ENCODE data around the gene BMERB1.
"Not testable (repeated sequence)": the region's sequence is repeated elsewhere in the genome, so short reads cannot be mapped to it uniquely, and the experiment has no call there.

The BMERB1 gene

GRCh38 chr16:15434425-15435215, at the start of gene BMERB1:
Gene BMERB1, plus strand, starts transcription at chr16:15434588. Its CDS starts 66 bp downstream, at chr16:15434654.
- DNase-seq (ENCODE audit: low spot score), result peak; percentile 87

GRCh38 chr16:15388060-15388459, 46.3 kb upstream of the BMERB1 start:
- DNase-seq (ENCODE audit: low spot score), result not testable (repeated sequence)

GRCh38 chr16:15389916-15390315, 44.5 kb upstream of the BMERB1 start:
- not testable (repeated sequence) for DNase-seq (ENCODE audit: low spot score)

- not testable (repeated sequence) for DNase-seq (ENCODE audit: low spot score)
Measured at GRCh38 chr16:15393025-15393424, 41.4 kb upstream of the BMERB1 start.

GRCh38 chr16:15395631-15396508, 38.5 kb upstream of the BMERB1 start, which contains the start of gene MPV17L:
Gene MPV17L, plus strand, starts transcription at chr16:15395754. Its CDS starts 144 bp downstream, at chr16:15395898.
- peak; percentile 48 for DNase-seq (ENCODE audit: low spot score)

- DNase-seq (ENCODE audit: low spot score), result not testable (repeated sequence)
Measured at GRCh38 chr16:15396509-15396829, 37.9 kb upstream of the BMERB1 start.

- DNase-seq (ENCODE audit: low spot score), result no peak
Measured at GRCh38 chr16:15396948-15397594, 37.3 kb upstream of the BMERB1 start.

GRCh38 chr16:15398618-15399316, 35.6 kb upstream of the BMERB1 start:
- DNase-seq (ENCODE audit: low spot score), result no peak

- DNase-seq (ENCODE audit: low spot score), result no peak
Measured at GRCh38 chr16:15399317-15399716, 35.1 kb upstream of the BMERB1 start.

GRCh38 chr16:15400314-15400713, 34.1 kb upstream of the BMERB1 start:
- DNase-seq (ENCODE audit: low spot score), result not testable (repeated sequence)

- DNase-seq (ENCODE audit: low spot score), result no peak
Measured at GRCh38 chr16:15401972-15402371, 32.4 kb upstream of the BMERB1 start.

- no peak for DNase-seq (ENCODE audit: low spot score)
Measured at GRCh38 chr16:15403392-15403995, 30.9 kb upstream of the BMERB1 start.

GRCh38 chr16:15404091-15404490, 30.3 kb upstream of the BMERB1 start:
- not testable (repeated sequence) for DNase-seq (ENCODE audit: low spot score)

- peak; percentile 3 for DNase-seq (ENCODE audit: low spot score)
Measured at GRCh38 chr16:15404792-15405191, 29.6 kb upstream of the BMERB1 start.

- not testable (repeated sequence) for DNase-seq (ENCODE audit: low spot score)
Measured at GRCh38 chr16:15407756-15408155, 26.6 kb upstream of the BMERB1 start.

GRCh38 chr16:15409476-15409875, 24.9 kb upstream of the BMERB1 start:
- not testable (repeated sequence) for DNase-seq (ENCODE audit: low spot score)

- no peak for DNase-seq (ENCODE audit: low spot score)
Measured at GRCh38 chr16:15415511-15415985, 18.8 kb upstream of the BMERB1 start.

GRCh38 chr16:15417197-15417596, 17.2 kb upstream of the BMERB1 start:
- DNase-seq (ENCODE audit: low spot score), result no peak

- DNase-seq (ENCODE audit: low spot score), result no peak
Measured at GRCh38 chr16:15418206-15418605, 16.2 kb upstream of the BMERB1 start.

- DNase-seq (ENCODE audit: low spot score), result not testable (repeated sequence)
Measured at GRCh38 chr16:15421696-15422095, 12.7 kb upstream of the BMERB1 start.

- no peak for DNase-seq (ENCODE audit: low spot score)
Measured at GRCh38 chr16:15422222-15422621, 12.2 kb upstream of the BMERB1 start.
